SK-N-SH treated with all-trans-retinoic acid at 6 μM for 48 hours (cell line): ENCODE results near the gene HIVEP2.

ENCODE experiments used
- ATAC-seq: fragments of 200-7000 bp; cut with Tn5 transposase; 3 replicates; pipeline ENCODE4 v1.9.1; 2020; ENCODE audit warnings: mild to moderate bottlenecking, moderate library complexity
- ARNTL ChIP-seq: fragments of 450-650 bp; formaldehyde crosslinking; IDR thresholded peaks from 2 replicates; pipeline ENCODE4 v1.5.0; 2020; ENCODE audit warnings: low read depth, mild to moderate bottlenecking, moderate library complexity, borderline replicate concordance
- CREB5 ChIP-seq: fragments of 250-450 bp; sonication (Bioruptor Pico); IDR thresholded peaks from 2 replicates; pipeline ENCODE4 v1.5.1; 2020; ENCODE audit warnings: low read depth, mild to moderate bottlenecking, moderate library complexity
- CSRNP3 ChIP-seq: fragments of 250-450 bp; sonication (Bioruptor Pico); IDR thresholded peaks from 2 replicates; pipeline ENCODE4 v1.5.1; 2021; ENCODE audit warnings: mild to moderate bottlenecking, moderate library complexity
- ESRRG ChIP-seq: fragments of 250-450 bp; sonication (Bioruptor Pico); IDR thresholded peaks from 2 replicates; pipeline ENCODE4 v1.6.1; 2021; ENCODE audit warnings: mild to moderate bottlenecking
- ISL1 ChIP-seq: fragments of 250-450 bp; sonication (Bioruptor Pico); IDR thresholded peaks from 2 replicates; pipeline ENCODE4 v2.1.2; 2022; ENCODE audit warnings: mild to moderate bottlenecking, moderate library complexity
- OSR1 ChIP-seq: fragments of 250-450 bp; sonication (Bioruptor Pico); IDR thresholded peaks from 2 replicates; pipeline ENCODE4 v1.8.0; 2022; ENCODE audit warnings: moderate library complexity, mild to moderate bottlenecking, inconsistent platforms
- PATZ1 ChIP-seq: fragments of 250-450 bp; sonication (Bioruptor Pico); IDR thresholded peaks from 2 replicates; pipeline ENCODE4 v1.8.0; 2020; ENCODE audit warnings: mild to moderate bottlenecking, moderate library complexity, borderline replicate concordance
- POU6F1 ChIP-seq: fragments of 250-450 bp; sonication (Bioruptor Pico); IDR thresholded peaks from 2 replicates; pipeline ENCODE4 v1.8.0; 2021; ENCODE audit warnings: low read depth, mild to moderate bottlenecking, moderate library complexity, borderline replicate concordance
- PPARA ChIP-seq: fragments of 250-450 bp; sonication (Bioruptor Pico); IDR thresholded peaks from 2 replicates; pipeline ENCODE4 v1.5.0; 2020; ENCODE audit warnings: mild to moderate bottlenecking, borderline replicate concordance
- RARB ChIP-seq: fragments of 250-450 bp; sonication (Bioruptor Pico); IDR thresholded peaks from 2 replicates; pipeline ENCODE4 v1.8.0; 2021; ENCODE audit warnings: mild to moderate bottlenecking, moderate library complexity
- SNAI2 ChIP-seq: fragments of 250-450 bp; sonication (Bioruptor Pico); IDR thresholded peaks from 2 replicates; pipeline ENCODE4 v1.5.0; 2020; ENCODE audit warnings: mild to moderate bottlenecking, moderate library complexity
- TCF4 ChIP-seq: fragments of 250-450 bp; sonication (Bioruptor Pico); IDR thresholded peaks from 2 replicates; pipeline ENCODE4 v1.8.0; 2021; ENCODE audit warnings: mild to moderate bottlenecking, moderate library complexity, borderline replicate concordance
- TOX ChIP-seq: fragments of 250-450 bp; sonication (Bioruptor Pico); IDR thresholded peaks from 2 replicates; pipeline ENCODE4 v1.8.0; 2021; ENCODE audit warnings: mild to moderate bottlenecking, moderate library complexity, borderline replicate concordance
- ZC3H10 ChIP-seq: fragments of 250-450 bp; sonication (Bioruptor Pico); IDR thresholded peaks from 2 replicates; pipeline ENCODE4 v1.5.1; 2021; ENCODE audit warnings: mild to moderate bottlenecking, moderate library complexity
- ZFP3 ChIP-seq: fragments of 250-450 bp; sonication (Bioruptor Pico); IDR thresholded peaks from 2 replicates; pipeline ENCODE4 v1.5.0; 2020; ENCODE audit warnings: mild to moderate bottlenecking, moderate library complexity
- ZFP30 ChIP-seq: fragments of 450-650 bp; formaldehyde crosslinking; IDR thresholded peaks from 2 replicates; pipeline ENCODE4 v1.5.0; 2022; ENCODE audit warnings: mild to moderate bottlenecking, moderate library complexity
- ZNF565 ChIP-seq: fragments of 450-650 bp; formaldehyde crosslinking; conservative IDR thresholded peaks from 2 replicates; pipeline ENCODE4 v1.5.0; 2020; ENCODE audit warnings: low read depth, mild to moderate bottlenecking, moderate library complexity
- ZNF70 ChIP-seq: fragments of 450-650 bp; formaldehyde crosslinking; IDR thresholded peaks from 2 replicates; pipeline ENCODE4 v1.5.0; 2020; ENCODE audit warnings: mild to moderate bottlenecking, moderate library complexity
- ZNF8 ChIP-seq: fragments of 450-650 bp; formaldehyde crosslinking; IDR thresholded peaks from 2 replicates; pipeline ENCODE4 v1.5.0; 2020; ENCODE audit warnings: mild to moderate bottlenecking, moderate library complexity

The HIVEP2 gene

GRCh38 chr6:142897659-142898058 is 47.3 kb downstream of the HIVEP2 start (continued):
- TF ChIP-seq ZNF565 (CRISPR knock-in tag) (no peak), POU6F1 (CRISPR knock-in tag) (no peak), ZFP3 (CRISPR knock-in tag) (no peak), ZNF70 (no peak), TOX (CRISPR knock-in tag) (no peak), PPARA (CRISPR knock-in tag) (no peak), OSR1 (CRISPR knock-in tag) (no peak)

- TF ChIP-seq RARB (CRISPR knock-in tag), result no peak
- no peak for TF ChIP-seq ZFP30 (CRISPR knock-in tag)
- ATAC-seq, result no peak
Measured at GRCh38 chr6:142896732-142897131, 48.2 kb downstream of the HIVEP2 start.

GRCh38 chr6:142893088-142893487 is 51.9 kb downstream of the HIVEP2 start:
- 0 out of 3 replicates have a peak, but pooled peaks have one; percentile 33 for ATAC-seq
- TF ChIP-seq CSRNP3 (0 out of 2 replicates have a peak, but pooled peaks have one; percentile 20), ISL1 (peak; percentile 61), CREB5 (CRISPR knock-in tag) (peak; percentile 58; the same call in 1 of the 2 replicates), POU6F1 (CRISPR knock-in tag) (no peak), SNAI2 (CRISPR knock-in tag) (no peak)

GRCh38 chr6:142892254-142893021 is 52.5 kb downstream of the HIVEP2 start:
- no peak for TF ChIP-seq ARNTL (CRISPR knock-in tag)
- no peak for TF ChIP-seq ZNF8 (CRISPR knock-in tag)
- no peak for TF ChIP-seq PATZ1
- TF ChIP-seq ZNF565 (CRISPR knock-in tag), result no peak
- no peak for ATAC-seq

- no peak for TF ChIP-seq PPARA (CRISPR knock-in tag)
- no peak for TF ChIP-seq PATZ1
- TF ChIP-seq ZC3H10, result no peak
- TF ChIP-seq CREB5 (CRISPR knock-in tag), result no peak
- no peak for TF ChIP-seq TCF4 (CRISPR knock-in tag)
- no peak for TF ChIP-seq SNAI2 (CRISPR knock-in tag)
- TF ChIP-seq ZNF70, result no peak
- TF ChIP-seq ESRRG, result no peak
- no peak for ATAC-seq
Measured at GRCh38 chr6:142891454-142891853, 53.5 kb downstream of the HIVEP2 start.
